Stimulated activated CD4-positive, alpha-beta T cell treated with anti-CD3 and anti-CD28 coated beads, Interleukin-1b, Interleukin-23, amount 100 ng/mL, for 4 hours (primary cell): ENCODE measurements around the gene PPP2R2B.
A peak's percentile ranks its signal among the peaks of the same experiment; 100 is the strongest.

Experiments
- DNase-seq, 2 donors: peaks; one replicate each; pipeline ENCODE4 v3.0.0-alpha.2; 2020; ENCODE audit warnings: low read depth in 2 of 2

PPP2R2B gene

GRCh38 chr5:146703499-146703898 lies 175.1 kb downstream of the PPP2R2B start:
- no peak for DNase-seq

- DNase-seq: no peak
Observed at GRCh38 chr5:146699664-146700418, 178.7 kb downstream of the PPP2R2B start.

DNA sequence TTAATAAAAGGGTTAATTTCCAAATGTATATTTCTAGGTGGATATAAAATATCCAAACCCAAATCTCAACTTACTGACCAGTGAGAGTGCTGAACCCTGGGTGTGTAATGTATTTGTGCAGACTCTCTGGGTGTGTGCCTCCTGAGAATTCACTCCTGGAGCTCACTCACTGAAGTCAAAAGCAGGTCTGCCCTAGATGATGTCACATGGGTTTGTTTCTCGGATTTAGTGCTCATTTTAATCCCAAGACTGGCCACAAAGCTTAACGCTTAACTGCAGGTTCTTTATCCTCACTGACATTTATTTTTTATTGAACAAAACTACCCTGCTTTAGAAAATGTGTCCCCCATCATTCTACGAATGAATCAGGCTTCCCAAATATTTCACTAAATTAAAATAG lies 179.4 kb downstream of the PPP2R2B start:
- no peak for DNase-seq

- DNase-seq: no peak
Observed at GRCh38 chr5:146698651-146699050, 179.9 kb downstream of the PPP2R2B start.

DNA sequence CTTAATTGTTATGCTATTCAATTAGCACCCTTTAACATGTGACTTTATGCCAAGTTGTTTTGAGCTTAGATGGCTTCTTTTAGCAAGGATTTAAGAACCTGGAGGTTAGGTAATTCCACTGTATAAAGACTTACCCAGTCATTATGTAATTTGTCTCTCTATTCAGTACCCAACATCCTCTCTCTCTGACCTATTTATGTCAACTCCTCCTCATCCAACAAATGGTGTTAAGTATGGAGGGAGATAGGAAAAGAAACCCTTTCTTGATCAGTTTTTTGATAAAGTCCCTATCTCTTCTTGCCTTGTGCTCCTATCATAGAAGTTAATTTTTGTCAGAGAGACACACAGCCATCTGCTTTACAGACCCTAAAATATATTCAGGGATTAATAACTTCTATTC lies 181.3 kb downstream of the PPP2R2B start:
- DNase-seq: no peak

- DNase-seq: no peak
Observed at GRCh38 chr5:146695646-146696045, 182.9 kb downstream of the PPP2R2B start.

DNA sequence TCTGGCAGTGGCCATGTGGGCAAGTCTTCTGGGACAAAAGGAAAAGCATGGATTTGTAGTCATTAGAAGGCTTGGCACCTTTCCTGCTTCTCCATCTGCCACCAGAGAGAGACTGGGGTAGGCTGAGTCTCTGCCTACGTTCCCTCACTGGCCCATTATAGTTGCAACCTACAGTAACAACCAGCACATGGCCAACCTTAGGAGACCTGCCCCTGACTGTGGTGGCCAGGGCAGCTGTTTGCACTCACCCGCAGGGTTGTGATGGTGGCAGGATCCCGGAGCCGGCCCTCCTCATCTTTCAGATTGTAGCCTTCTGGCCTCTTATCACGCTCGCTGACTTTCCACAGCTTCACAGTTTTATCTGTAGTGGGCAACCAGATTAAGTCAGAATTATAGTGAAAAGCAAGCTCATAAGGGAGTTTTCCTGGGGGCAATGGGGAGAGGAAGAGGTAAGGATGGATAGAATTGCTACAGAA lies 187.6 kb downstream of the PPP2R2B start:
- no peak for DNase-seq

GRCh38 chr5:146687630-146688029 lies 190.9 kb downstream of the PPP2R2B start:
- no peak for DNase-seq

DNA sequence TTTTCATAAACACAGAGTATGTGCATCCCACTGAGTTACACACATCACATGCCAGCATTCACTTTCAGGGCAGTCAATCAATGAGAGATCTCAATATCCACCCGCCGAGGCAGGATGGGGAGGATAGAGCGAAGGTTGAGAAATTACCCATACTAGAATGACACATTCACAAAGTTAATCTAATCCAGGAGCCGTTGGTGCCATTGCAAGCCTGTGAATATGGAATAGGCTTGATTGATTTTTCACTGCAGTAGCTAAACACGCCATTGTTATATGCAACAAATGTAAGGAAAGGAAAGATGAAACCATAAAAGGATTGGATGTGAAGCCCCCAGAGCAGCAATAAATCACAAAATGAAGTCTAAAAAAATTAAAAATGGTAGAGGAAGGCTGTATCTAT lies 194.7 kb downstream of the PPP2R2B start:
- DNase-seq: no peak

DNA sequence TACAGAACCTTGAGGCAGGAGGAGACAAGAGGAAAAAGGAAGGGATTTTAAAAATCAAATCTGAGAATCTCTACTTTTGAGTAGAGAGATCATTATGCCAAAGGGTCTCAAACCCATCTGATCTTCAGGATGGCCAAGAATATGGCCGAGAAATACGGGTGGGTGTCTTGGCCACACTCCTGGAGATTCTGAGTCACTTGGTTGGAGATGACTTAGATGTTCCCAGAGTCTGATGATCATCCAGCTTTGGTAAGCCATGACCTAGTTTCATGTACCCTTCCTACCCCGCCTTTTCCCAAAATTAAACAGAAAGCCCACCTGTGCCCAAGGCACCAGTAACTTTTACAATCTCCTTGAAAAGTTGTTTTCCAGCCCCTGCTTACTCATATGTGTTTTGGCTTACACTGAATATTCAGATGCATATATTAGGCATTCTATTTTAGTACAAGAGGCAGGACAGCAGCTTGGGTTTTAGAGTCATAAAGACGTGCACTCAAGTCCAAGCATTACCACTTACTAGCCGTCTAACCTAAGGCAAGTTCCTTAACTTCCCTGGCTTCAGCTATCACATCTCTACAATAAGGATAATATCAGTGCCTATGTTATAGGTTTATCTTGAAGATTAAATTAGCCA lies 195.5 kb downstream of the PPP2R2B start:
- no peak for DNase-seq

DNA sequence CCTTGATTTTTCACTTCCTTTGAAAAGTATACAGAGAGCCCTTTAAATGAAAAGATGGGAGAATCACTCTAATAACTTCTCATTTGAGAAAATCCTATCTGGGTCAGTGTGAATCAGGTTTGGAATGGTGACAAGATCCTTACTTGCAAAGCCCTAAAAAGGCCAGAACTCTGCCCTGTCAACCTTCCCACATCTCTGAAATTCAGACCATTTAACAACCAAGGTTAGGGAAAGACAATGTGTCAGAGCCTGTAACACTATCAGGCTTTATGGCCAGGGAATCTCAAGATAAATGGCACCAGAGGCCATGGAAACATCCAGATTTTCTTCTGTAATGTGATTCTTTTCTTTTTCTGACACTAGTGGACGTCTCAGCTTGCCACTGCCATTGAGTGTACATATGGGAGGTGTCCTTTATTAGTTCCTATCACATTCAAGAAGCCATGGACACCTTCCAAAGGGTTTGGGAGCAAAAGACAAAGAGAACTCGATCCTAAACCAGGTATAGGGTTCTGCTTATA lies 196.9 kb downstream of the PPP2R2B start:
- no peak for DNase-seq

- no peak for DNase-seq
Observed at GRCh38 chr5:146680846-146681584, 197.5 kb downstream of the PPP2R2B start.

- no peak for DNase-seq
Observed at GRCh38 chr5:146675636-146676035, 202.9 kb downstream of the PPP2R2B start.

- no peak for DNase-seq
Observed at GRCh38 chr5:146672866-146673265, 205.7 kb downstream of the PPP2R2B start.

DNA sequence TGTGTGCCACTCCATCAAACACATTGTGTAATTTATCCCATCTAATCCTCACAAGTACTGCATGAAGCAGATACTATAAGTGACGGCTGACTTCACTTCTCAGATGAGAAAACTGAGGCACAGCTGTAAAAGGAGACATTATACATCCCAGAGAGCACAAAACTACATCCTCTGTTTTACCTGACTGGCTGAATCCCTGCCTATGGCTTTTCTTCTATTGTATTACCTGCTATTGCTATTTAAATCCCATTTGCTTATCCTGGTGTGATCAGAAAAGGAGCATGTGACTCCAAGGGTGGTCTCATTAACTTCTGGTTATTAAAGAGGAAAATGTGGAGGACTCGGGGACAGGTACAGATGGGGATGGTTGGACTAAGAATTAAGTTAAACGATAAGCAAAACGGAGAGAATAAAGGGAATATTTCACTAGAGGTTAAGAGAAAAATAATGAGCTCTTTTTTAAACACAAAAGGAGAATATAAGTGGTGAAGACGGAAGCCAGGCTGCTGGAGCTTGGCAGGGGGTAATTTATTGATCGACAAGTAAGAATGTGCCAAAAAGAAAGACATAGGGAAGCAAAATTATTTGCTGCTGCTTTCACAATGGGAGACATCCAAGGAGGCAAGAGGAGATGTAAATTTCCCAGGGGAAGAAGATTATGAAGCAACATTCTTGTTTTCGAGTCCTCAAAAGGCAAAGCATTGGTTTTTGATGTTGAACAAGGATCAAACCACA lies 206.8 kb downstream of the PPP2R2B start:
- DNase-seq: no peak

- no peak for DNase-seq
Observed at GRCh38 chr5:146669656-146670055, 208.9 kb downstream of the PPP2R2B start.

GRCh38 chr5:146667633-146668272 lies 210.8 kb downstream of the PPP2R2B start:
- DNase-seq: no peak

GRCh38 chr5:146662229-146662628 lies 216.3 kb downstream of the PPP2R2B start:
- DNase-seq: peak in 1 of 2 donors; percentile 12

- DNase-seq: no peak
Observed at GRCh38 chr5:146660376-146660960, 218.1 kb downstream of the PPP2R2B start.

DNA sequence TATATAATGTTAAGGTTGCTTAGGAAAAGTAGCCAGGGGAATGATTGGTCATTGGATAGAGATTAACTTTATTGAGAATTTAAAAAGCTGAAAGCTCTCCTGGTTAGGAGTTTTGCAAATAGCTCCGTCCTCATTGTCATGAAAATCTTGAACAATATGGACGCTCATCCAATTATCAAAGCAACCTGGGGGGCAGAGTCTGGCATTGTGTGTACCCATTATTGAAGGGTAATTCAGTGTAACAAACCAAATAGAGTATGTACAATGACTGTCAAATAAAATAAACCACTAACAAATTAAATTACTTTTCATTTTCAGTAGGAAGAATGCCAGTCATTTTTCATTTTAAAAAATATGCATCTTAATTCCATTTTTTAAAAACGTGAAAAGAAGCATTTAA lies 218.6 kb downstream of the PPP2R2B start:
- no peak for DNase-seq

DNA sequence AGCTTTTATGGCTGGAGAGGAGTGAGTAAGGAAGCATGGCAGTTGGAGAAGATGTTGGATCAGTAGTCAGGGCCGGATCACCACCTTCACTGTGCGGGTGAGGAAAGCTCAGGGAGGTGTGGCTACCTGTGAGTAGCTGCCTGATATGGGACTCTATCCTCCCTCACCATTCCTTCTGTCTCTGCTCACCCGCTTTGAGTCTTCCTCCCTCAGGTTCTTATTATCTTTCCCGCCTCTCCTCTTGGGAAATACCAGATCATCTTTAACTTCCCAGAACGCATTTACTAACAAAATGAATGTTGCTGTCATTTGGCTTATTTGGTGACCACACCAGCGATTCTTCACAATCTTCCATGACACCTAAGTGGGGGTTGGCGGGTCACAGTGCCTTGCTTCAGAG lies 221.9 kb downstream of the PPP2R2B start:
- no peak for DNase-seq
